Peyer's patch (tissue), 4 donors: ENCODE results near the gene BLOC1S3. TPM values are rescaled to one million over a fixed set of nuclear protein-coding genes. Genes with fewer than 3 reads are reported as not detected.

Experiments used
- DNase-seq, 3 donors: peaks; one replicate each; pipeline ENCODE4 v3.0.0-alpha.2; 2017 to 2019
- H3K27ac ChIP-seq, 4 donors: fragments of 200-600 bp; sonication (generic); one replicate each; pipeline ENCODE4 v1.5.1; 2016 to 2019
- H3K27me3 ChIP-seq, 2 donors: fragments of 200-600 bp; sonication (generic); one replicate each; pipeline ENCODE4 v1.5.1; 2019
- H3K36me3 ChIP-seq, 3 donors: fragments of 200-600 bp; sonication (generic); one replicate each; pipeline ENCODE4 v1.5.1; 2016 to 2019
- H3K4me1 ChIP-seq, 4 donors: fragments of 200-600 bp; sonication (generic); one replicate each; pipeline ENCODE4 v1.5.1; 2016 to 2019
- H3K4me3 ChIP-seq, 4 donors: fragments of 200-600 bp; sonication (generic); 1 replicate in 3 of 4; 2 replicates in 1 of 4; pipeline ENCODE4 v1.5.1; 2016 to 2019; ENCODE audit warnings: mild to moderate bottlenecking in 1 of 4
- H3K9me3 ChIP-seq, 4 donors: fragments of 200-600 bp; sonication (generic); one replicate each; pipeline ENCODE4 v1.5.1; 2016 to 2019; ENCODE audit warnings: mild to moderate bottlenecking in 1 of 4
- CTCF ChIP-seq, 6 experiments: fragments of 450-650 bp in 4 of 6; fragments of 200-600 bp in 2 of 6; sonication (generic) in 1 of 6; IDR thresholded peaks; one replicate each; pipeline ENCODE4 v1.5.1; 2017 to 2019; ENCODE audit warnings: antibody characterized with exemption in 6 of 6, mild to moderate bottlenecking in 3 of 6, moderate library complexity in 1 of 6
- POLR2A ChIP-seq, 2 donors: fragments of 450-650 bp; IDR thresholded peaks; one replicate each; pipeline ENCODE4 v1.5.1; 2017; ENCODE audit warnings: antibody characterized with exemption in 2 of 2, mild to moderate bottlenecking in 2 of 2, moderate library complexity in 2 of 2
- total RNA-seq, 4 donors: library from RNA; depleted of rRNA; stranded (reverse); fragments of >200 nt; gene quantifications; one replicate each; pipeline ENCODE4 v1.1.0, GENCODE V29; 2016

BLOC1S3 gene
- total RNA-seq, 4 donors from 2014 or later, result 6.6 to 18.0 (median 10.3) TPM

- Histone ChIP-seq H3K9me3 (no peaks in the 10 kb centered on the region), H3K36me3 (no peaks in the 10 kb centered on the region), H3K4me3 (no peak overlapping the region), H3K4me1 (peaks cover 0 to 11% (median 4%) of the 10 kb centered on the region in 4 donors), H3K27ac (no peak overlapping the region), H3K27me3 (no peaks in the 10 kb centered on the region)
- TF ChIP-seq POLR2A (IDR thresholded peaks at IDR 0.05) (no peak), CTCF (IDR thresholded peaks at IDR 0.05) (peak in 3 of 6 experiments; percentile 16 to 23 (median 18))
- no peak for DNase-seq
Observed at GRCh38 chr19:45161738-45162607, 16.6 kb upstream of the BLOC1S3 start.

- Histone ChIP-seq H3K27me3 (no peaks in the 10 kb centered on the region), H3K36me3 (no peaks in the 10 kb centered on the region), H3K9me3 (no peaks in the 10 kb centered on the region), H3K27ac (no peak overlapping the region), H3K4me1 (peaks cover 0 to 11% (median 4%) of the 10 kb centered on the region in 4 donors), H3K4me3 (no peak overlapping the region)
- TF ChIP-seq CTCF (IDR thresholded peaks at IDR 0.05), result no peak
- TF ChIP-seq POLR2A (IDR thresholded peaks at IDR 0.05), result no peak
- DNase-seq, result no peak
Observed at GRCh38 chr19:45162608-45163143, 15.9 kb upstream of the BLOC1S3 start.

DNA sequence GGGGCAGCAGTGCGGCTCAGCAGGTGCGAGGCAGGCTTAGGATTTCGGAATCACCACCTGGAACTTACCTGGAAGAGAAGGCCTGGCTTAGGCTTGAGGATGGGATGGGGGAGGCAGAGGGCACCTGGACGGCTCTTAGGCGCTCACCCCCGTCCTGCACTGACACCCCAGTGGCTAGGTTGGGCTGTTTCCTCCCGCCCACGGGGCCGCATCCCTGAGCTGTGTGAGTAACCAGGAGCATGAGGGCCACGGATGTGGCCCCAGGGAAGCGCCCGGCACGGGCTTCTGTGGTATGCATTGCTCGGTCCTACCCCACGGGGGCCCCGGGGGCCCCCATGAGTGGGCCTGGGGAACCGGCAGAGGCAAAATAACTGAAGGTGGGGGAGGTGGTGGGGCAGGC, 15.4 kb upstream of the BLOC1S3 start:
- no peaks in the 10 kb centered on the region for H3K36me3 ChIP-seq
- H3K4me1 ChIP-seq, result peaks cover 0 to 11% (median 4%) of the 10 kb centered on the region in 4 donors
- TF ChIP-seq CTCF (IDR thresholded peaks at IDR 0.05) (no peak), POLR2A (IDR thresholded peaks at IDR 0.05) (no peak)
- H3K9me3 ChIP-seq, result no peaks in the 10 kb centered on the region
- no peaks in the 10 kb centered on the region for H3K27me3 ChIP-seq
- no peak for DNase-seq
- H3K27ac ChIP-seq, result no peak overlapping the region
- no peak overlapping the region for H3K4me3 ChIP-seq

DNA sequence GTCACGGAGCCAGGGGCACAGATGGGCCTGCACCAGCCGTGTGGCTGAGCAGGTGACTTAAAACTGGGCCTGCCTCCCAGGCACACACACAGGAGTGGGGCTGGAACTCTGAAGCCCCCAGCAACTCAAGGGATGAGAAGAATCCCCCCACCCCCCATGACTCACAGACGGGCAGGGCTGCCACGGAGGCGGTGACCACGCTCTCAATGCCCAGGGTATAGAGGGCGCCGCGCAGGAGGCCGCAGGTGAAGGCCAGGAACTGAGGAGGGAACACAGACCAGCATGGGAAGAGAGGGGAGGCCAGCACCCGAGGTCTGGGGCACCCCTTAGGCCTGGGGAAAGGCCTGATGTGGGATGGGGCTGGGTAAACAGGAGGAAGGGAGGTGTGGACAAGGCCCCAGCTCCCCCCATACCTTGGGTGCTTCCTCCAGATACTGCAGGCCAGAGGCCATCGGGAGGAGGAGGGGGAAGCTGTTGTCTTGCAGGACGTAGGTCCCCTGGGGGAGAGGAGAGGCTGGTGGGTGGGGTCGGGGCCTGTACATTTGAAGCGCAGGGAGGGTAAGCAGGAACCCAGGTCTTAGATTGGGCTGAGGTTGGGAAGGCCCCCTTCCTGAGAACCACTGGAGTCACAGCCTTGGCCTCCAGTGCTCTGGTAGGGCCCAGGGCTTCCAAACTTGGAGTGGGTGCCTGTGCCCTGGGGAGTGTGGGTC, 14.7 kb upstream of the BLOC1S3 start:
- Histone ChIP-seq H3K27me3 (no peaks in the 10 kb centered on the region), H3K4me1 (peaks cover 0 to 11% (median 4%) of the 10 kb centered on the region in 4 donors), H3K9me3 (no peaks in the 10 kb centered on the region), H3K4me3 (no peak overlapping the region), H3K27ac (peak overlapping the region in 1 of 4 donors; percentile 36), H3K36me3 (no peaks in the 10 kb centered on the region)
- DNase-seq, result no peak
- TF ChIP-seq POLR2A (IDR thresholded peaks at IDR 0.05) (no peak), CTCF (IDR thresholded peaks at IDR 0.05) (no peak)

- peak; percentile 64 to 77 (median 70) for DNase-seq
- TF ChIP-seq CTCF (IDR thresholded peaks at IDR 0.05) (peak in 1 of 6 experiments; percentile 9), POLR2A (IDR thresholded peaks at IDR 0.05) (no peak)
- Histone ChIP-seq H3K27me3 (no peaks in the 10 kb centered on the region), H3K27ac (peak overlapping the region in 1 of 4 donors; percentile 36), H3K4me1 (peaks cover 0 to 11% (median 4%) of the 10 kb centered on the region in 4 donors), H3K36me3 (no peaks in the 10 kb centered on the region), H3K9me3 (no peaks in the 10 kb centered on the region), H3K4me3 (peak overlapping the region in 1 of 4 donors; percentile 3)
Observed at GRCh38 chr19:45164577-45165335, 13.8 kb upstream of the BLOC1S3 start.
